Memory B cell (primary cell): ENCODE data around the gene PCP2.
A peak's percentile ranks its signal among the peaks of the same experiment; 100 is the strongest.

Experiments used
- ATAC-seq: fragments of 150-1000 bp; cut with Tn5 transposase; 2 replicates; pipeline ENCODE4 v1.10.0; 2021; ENCODE audit warnings: low read depth, mild to moderate bottlenecking, moderate library complexity
- DNase-seq, 2 donors: peaks; one replicate each; pipeline ENCODE4 v3.0.0; 2022; ENCODE audit warnings: low spot score in 2 of 2
- H3K27ac Mint-ChIP-seq: one replicate; pipeline ENCODE4 v1.8.0; 2022; ENCODE audit warnings: mild to moderate bottlenecking, moderate library complexity, mixed read lengths
- H3K27me3 Mint-ChIP-seq: one replicate; pipeline ENCODE4 v1.8.0; 2022; ENCODE audit warnings: mixed read lengths
- H3K36me3 Mint-ChIP-seq: one replicate; pipeline ENCODE4 v1.8.0; 2022; ENCODE audit warnings: mild to moderate bottlenecking, mixed read lengths
- H3K4me1 Mint-ChIP-seq: one replicate; pipeline ENCODE4 v1.8.0; 2022; ENCODE audit warnings: mixed read lengths
- H3K4me3 Mint-ChIP-seq: one replicate; pipeline ENCODE4 v1.8.0; 2022; ENCODE audit warnings: mild to moderate bottlenecking, moderate library complexity, mixed read lengths
- H3K9me3 Mint-ChIP-seq: one replicate; pipeline ENCODE4 v1.8.0; 2022; ENCODE audit warnings: mixed read lengths

PCP2 gene

GRCh38 chr19:7595466-7596133 lies 37.9 kb downstream of the PCP2 start, which contains the start of gene CAMSAP3:
TSS of gene CAMSAP3 (plus strand) at chr19:7595863. CDS start at chr19:7596003, 140 bp downstream.
- no peaks in the 10 kb centered on the region for H3K9me3 Mint-ChIP-seq
- ATAC-seq, result peak; percentile 86
- H3K4me1 Mint-ChIP-seq, result peaks cover 6% of the 10 kb centered on the region
- H3K27me3 Mint-ChIP-seq, result peaks cover 36% of the 10 kb centered on the region
- H3K36me3 Mint-ChIP-seq, result no peaks in the 10 kb centered on the region
- peak within 1 kb of the TSS; percentile 82 for H3K4me3 Mint-ChIP-seq
- DNase-seq, result peak in 1 of 2 donors; percentile 49
- H3K27ac Mint-ChIP-seq, result no peak within 1 kb of the TSS

- Mint-ChIP-seq H3K27ac (no peak overlapping the region), H3K4me3 (no peak overlapping the region), H3K9me3 (no peaks in the 10 kb centered on the region), H3K36me3 (no peaks in the 10 kb centered on the region), H3K4me1 (peaks cover 2% of the 10 kb centered on the region), H3K27me3 (peaks cover 18% of the 10 kb centered on the region)
- ATAC-seq (no peak), DNase-seq (no peak)
Observed at GRCh38 chr19:7590256-7590655, 43.3 kb downstream of the PCP2 start.

DNA sequence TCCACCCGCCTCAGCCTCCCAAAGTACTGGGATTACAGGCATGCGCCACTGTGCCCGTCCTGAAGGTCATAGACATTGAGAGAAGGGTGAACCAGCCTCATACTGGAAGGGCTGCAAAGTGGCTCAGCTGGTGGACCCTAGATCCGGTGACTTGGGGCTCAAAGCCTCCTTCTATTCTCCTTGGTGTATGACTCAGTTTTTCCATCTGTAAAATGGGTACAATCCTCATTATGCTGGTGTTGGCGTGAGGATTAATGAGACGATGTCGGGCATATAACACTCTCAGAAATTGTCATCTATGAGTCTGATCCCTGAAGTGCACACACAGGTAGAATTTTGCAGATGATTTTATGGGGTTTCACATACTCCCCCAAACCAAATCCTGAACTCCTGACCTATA lies 43.7 kb downstream of the PCP2 start:
- H3K27me3 Mint-ChIP-seq, result peaks cover 18% of the 10 kb centered on the region
- ATAC-seq, result no peak
- no peaks in the 10 kb centered on the region for H3K36me3 Mint-ChIP-seq
- no peaks in the 10 kb centered on the region for H3K9me3 Mint-ChIP-seq
- H3K4me1 Mint-ChIP-seq, result no peaks in the 10 kb centered on the region
- no peak for DNase-seq
- H3K4me3 Mint-ChIP-seq, result no peak overlapping the region
- H3K27ac Mint-ChIP-seq, result no peak overlapping the region

DNA sequence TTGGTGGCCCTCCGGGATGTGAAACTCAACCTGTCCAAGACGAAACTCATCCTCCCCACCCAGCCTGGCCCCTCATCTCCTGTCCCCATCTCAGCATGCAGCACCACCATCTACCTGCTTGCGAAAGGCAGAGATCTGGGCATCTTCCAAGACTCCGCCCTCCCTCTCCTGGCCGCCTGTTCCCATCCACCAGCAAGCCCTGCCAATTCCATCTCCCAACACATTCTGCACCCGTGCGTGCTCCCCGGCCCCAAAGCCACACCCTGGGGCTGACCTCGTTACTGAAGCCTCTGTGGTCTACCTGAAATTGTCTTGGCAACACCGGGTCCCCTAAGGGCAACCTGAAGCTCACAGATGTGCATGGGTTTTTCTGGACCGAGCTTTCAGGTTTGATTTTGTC lies 51.1 kb downstream of the PCP2 start:
- Mint-ChIP-seq H3K36me3 (no peaks in the 10 kb centered on the region), H3K4me3 (no peak overlapping the region), H3K27me3 (peaks cover 11% of the 10 kb centered on the region), H3K9me3 (peaks cover under 1% of the 10 kb centered on the region), H3K27ac (no peak overlapping the region), H3K4me1 (no peaks in the 10 kb centered on the region)
- ATAC-seq (no peak), DNase-seq (no peak)
